Ishikawa (cell line): ENCODE measurements around the gene USP11.

Experiments
- CEBPB ChIP-seq: IDR thresholded peaks from 2 replicates; pipeline ENCODE4 v1.6.1; 2012
- CREB1 ChIP-seq: IDR thresholded peaks from 2 replicates; pipeline ENCODE4 v1.6.1; 2012; ENCODE audit warnings: low read depth
- EGR1 ChIP-seq: IDR thresholded peaks from 2 replicates; pipeline ENCODE4 v1.6.1; 2012
- EP300 ChIP-seq: IDR thresholded peaks from 2 replicates; pipeline ENCODE4 v1.6.1; 2012; ENCODE audit warnings: borderline replicate concordance
- FOXM1 ChIP-seq: IDR thresholded peaks from 2 replicates; pipeline ENCODE4 v1.6.1; 2012; ENCODE audit warnings: low read depth, borderline replicate concordance
- MAX ChIP-seq: IDR thresholded peaks from 2 replicates; pipeline ENCODE4 v1.6.1; 2012
- NFIC ChIP-seq: IDR thresholded peaks from 2 replicates; pipeline ENCODE4 v1.6.1; 2012
- RAD21 ChIP-seq: IDR thresholded peaks from 2 replicates; pipeline ENCODE4 v1.6.1; 2012; ENCODE audit warnings: low read depth
- REST ChIP-seq: IDR thresholded peaks from 2 replicates; pipeline ENCODE4 v1.6.1; 2012; ENCODE audit warnings: low read depth, mild to moderate bottlenecking
- TAF1 ChIP-seq: IDR thresholded peaks from 2 replicates; pipeline ENCODE4 v1.6.1; 2012; ENCODE audit warnings: low read depth, mild to moderate bottlenecking
- TCF12 ChIP-seq: IDR thresholded peaks from 2 replicates; pipeline ENCODE4 v1.6.1; 2012; ENCODE audit warnings: low read depth
- TEAD4 ChIP-seq: IDR thresholded peaks from 2 replicates; pipeline ENCODE4 v1.6.1; 2012
- USF1 ChIP-seq: IDR thresholded peaks from 2 replicates; pipeline ENCODE4 v1.6.1; 2012
- YY1 ChIP-seq: IDR thresholded peaks from 2 replicates; pipeline ENCODE4 v1.6.1; 2012; ENCODE audit warnings: low read depth
- ZBTB7A ChIP-seq: IDR thresholded peaks from 2 replicates; pipeline ENCODE4 v1.6.1; 2012; ENCODE audit warnings: low read depth

Gene USP11

GRCh38 chrX:47198026-47198686, 34.7 kb upstream of the USP11 start:
- TF ChIP-seq NFIC: no peak
- TF ChIP-seq TEAD4: no peak
- TF ChIP-seq FOXM1: no peak
- no peak for TF ChIP-seq EGR1
- TF ChIP-seq CREB1: no peak
- TF ChIP-seq EP300: no peak
- no peak for TF ChIP-seq CEBPB

GRCh38 chrX:47198687-47199080, 34.1 kb upstream of the USP11 start:
- no peak for TF ChIP-seq USF1
- TF ChIP-seq ZBTB7A: no peak
- TF ChIP-seq NFIC: no peak

GRCh38 chrX:47199286-47199685, 33.5 kb upstream of the USP11 start:
- no peak for TF ChIP-seq CREB1
- TF ChIP-seq RAD21: no peak
- no peak for TF ChIP-seq FOXM1
- no peak for TF ChIP-seq NFIC
- TF ChIP-seq EGR1: no peak
- TF ChIP-seq MAX: no peak
- TF ChIP-seq TCF12: no peak
- TF ChIP-seq USF1: no peak
- TF ChIP-seq ZBTB7A: no peak
- no peak for TF ChIP-seq YY1
- TF ChIP-seq EP300: no peak
- no peak for TF ChIP-seq REST
- TF ChIP-seq CEBPB: no peak
- TF ChIP-seq TAF1: no peak
- no peak for TF ChIP-seq TEAD4

- TF ChIP-seq ZBTB7A: no peak
- TF ChIP-seq FOXM1: no peak
- TF ChIP-seq EGR1: no peak
- no peak for TF ChIP-seq USF1
- TF ChIP-seq EP300: no peak
- TF ChIP-seq TEAD4: no peak
- no peak for TF ChIP-seq REST
- no peak for TF ChIP-seq TCF12
- TF ChIP-seq NFIC: no peak
- no peak for TF ChIP-seq MAX
- TF ChIP-seq CREB1: no peak
- no peak for TF ChIP-seq CEBPB
- TF ChIP-seq RAD21: no peak
- no peak for TF ChIP-seq TAF1
- TF ChIP-seq YY1: no peak
These were observed 32.2 kb upstream of the USP11 start for GRCh38 chrX:47200385-47201150.

GRCh38 chrX:47201345-47201944, 31.4 kb upstream of the USP11 start:
- TF ChIP-seq MAX: no peak
- TF ChIP-seq ZBTB7A: no peak
- no peak for TF ChIP-seq USF1
- no peak for TF ChIP-seq TEAD4
- no peak for TF ChIP-seq CREB1
- TF ChIP-seq EGR1: no peak
- no peak for TF ChIP-seq CEBPB
- no peak for TF ChIP-seq YY1
- TF ChIP-seq FOXM1: no peak
